ENCODE results near the gene CNEP1R1.

Gene CNEP1R1

DNA sequence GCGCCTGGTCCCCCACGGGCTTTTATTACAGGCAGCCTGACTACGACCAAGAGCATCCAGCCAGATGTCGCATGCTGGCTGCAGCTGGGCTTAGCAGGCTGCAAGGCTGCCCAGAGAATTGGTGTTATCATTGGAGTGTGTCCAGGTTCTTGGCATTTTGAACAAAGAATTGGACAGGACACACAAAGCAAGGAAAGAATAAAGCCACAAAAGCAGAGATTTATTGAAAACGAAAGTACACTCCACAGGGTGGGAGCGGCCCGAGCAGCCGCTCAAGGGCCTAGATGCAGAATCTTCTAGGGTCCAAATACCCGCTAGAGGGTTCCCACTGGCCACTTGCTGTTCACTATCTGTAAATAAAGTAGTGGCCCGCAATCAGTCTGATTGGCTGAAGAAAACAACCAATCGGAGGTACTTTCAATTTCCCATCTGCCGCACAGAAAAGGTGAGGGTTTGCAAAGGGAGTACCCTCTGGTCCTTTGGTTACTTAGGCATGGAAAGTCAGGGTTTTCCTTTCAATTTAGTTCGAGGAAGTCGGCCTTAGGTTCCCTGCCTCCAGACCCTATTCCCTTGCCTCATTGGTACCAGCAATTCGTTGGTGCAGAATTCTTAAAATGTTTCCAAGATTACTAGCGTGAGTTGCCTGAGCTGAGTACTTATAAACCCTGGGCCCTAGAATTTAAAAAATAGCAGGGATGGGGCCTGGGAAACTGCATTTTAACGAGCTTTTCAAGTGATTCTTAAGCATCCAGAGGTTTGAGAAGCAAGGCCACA lies 38.5 kb upstream of the CNEP1R1 start:
- Histone ChIP-seq H3K27ac (ENCODE audit: low read length, poor library complexity, severe bottlenecking) (no peak overlapping the region), H3K18ac (ENCODE audit: low read depth in 1 of 2, low read length in 2 of 2) (no peak overlapping the region), H3K9me3 (ENCODE audit: control insufficient read depth, low read length) (no peaks in the 10 kb centered on the region), H2AFZ (ENCODE audit: low read depth, low read length) (no peak overlapping the region), H2BK120ac (ENCODE audit: low read depth, low read length) (no peak overlapping the region), H3K14ac (ENCODE audit: low read length in 2 of 2) (no peak overlapping the region), H3K4me3 (ENCODE audit: insufficient read depth in 1 of 2, low read depth in 1 of 2, low read length in 2 of 2) (no peak overlapping the region), H3K23ac (ENCODE audit: low read length in 2 of 2) (no peak overlapping the region), H2BK12ac (ENCODE audit: low read length in 2 of 2) (no peak overlapping the region), H3K36me3 (ENCODE audit: control insufficient read depth in 1 of 2, insufficient read depth in 2 of 2, low read depth in 1 of 2, low read length in 2 of 2) (no peaks in the 10 kb centered on the region), H4K91ac (ENCODE audit: low read length) (no peak overlapping the region), H3K27me3 (ENCODE audit: control insufficient read depth in 1 of 2, insufficient read depth in 1 of 2, low read length in 2 of 2) (no peaks in the 10 kb centered on the region), H2BK15ac (ENCODE audit: low read depth, poor library complexity, severe bottlenecking) (no peak overlapping the region), H2AK5ac (ENCODE audit: low read length, severe bottlenecking) (no peak overlapping the region), H2BK5ac (ENCODE audit: low read depth, low read length, poor library complexity, severe bottlenecking) (no peak overlapping the region), H3K4me2 (ENCODE audit: low read length, poor library complexity, severe bottlenecking) (no peak overlapping the region), H3K4ac (ENCODE audit: low read depth in 1 of 2, low read length in 2 of 2) (no peak overlapping the region), H4K8ac (ENCODE audit: low read length) (no peak overlapping the region), H3K79me1 (replicated peaks; ENCODE audit: low read length, poor library complexity, severe bottlenecking) (no peaks in the 10 kb centered on the region), H3K9ac (ENCODE audit: low read length) (no peak overlapping the region), H3K4me1 (ENCODE audit: control insufficient read depth, insufficient read depth, low read depth, low read length) (peaks cover 4% of the 10 kb centered on the region)
- 88% methylated on average over 17 of the region's 17 CpGs for WGBS
- no peak for DNase-seq

DNA sequence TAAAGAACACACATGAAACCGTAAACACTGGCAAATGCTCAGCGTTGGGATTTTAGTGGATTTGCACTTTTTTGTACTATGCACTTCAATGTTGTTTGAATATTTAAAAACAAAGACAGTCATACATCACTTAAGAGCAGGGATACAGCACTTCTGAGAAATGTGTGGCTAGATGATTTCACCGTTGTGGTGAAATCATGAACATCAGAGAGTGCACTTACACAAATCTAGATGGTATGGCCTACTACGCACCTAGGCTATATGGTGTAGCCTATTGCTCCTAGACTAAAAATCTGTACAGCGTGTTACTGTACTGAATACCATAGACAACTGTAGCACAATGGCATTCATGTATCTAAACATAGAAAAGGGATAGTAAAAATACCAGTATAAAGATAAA lies 37.6 kb upstream of the CNEP1R1 start:
- no peak overlapping the region for H3K23ac ChIP-seq (ENCODE audit: low read length in 2 of 2)
- H3K27ac ChIP-seq (ENCODE audit: low read length, poor library complexity, severe bottlenecking), result no peak overlapping the region
- no peak overlapping the region for H3K9ac ChIP-seq (ENCODE audit: low read length)
- no peak overlapping the region for H2AK5ac ChIP-seq (ENCODE audit: low read length, severe bottlenecking)
- H2BK120ac ChIP-seq (ENCODE audit: low read depth, low read length), result no peak overlapping the region
- no peaks in the 10 kb centered on the region for H3K79me1 ChIP-seq (replicated peaks; ENCODE audit: low read length, poor library complexity, severe bottlenecking)
- 86% methylated on average over 1 of the region's 5 CpGs for WGBS
- H3K4me1 ChIP-seq (ENCODE audit: control insufficient read depth, insufficient read depth, low read depth, low read length), result peaks cover 4% of the 10 kb centered on the region
- no peak overlapping the region for H4K8ac ChIP-seq (ENCODE audit: low read length)
- no peak overlapping the region for H2BK15ac ChIP-seq (ENCODE audit: low read depth, poor library complexity, severe bottlenecking)
- no peak overlapping the region for H3K18ac ChIP-seq (ENCODE audit: low read depth in 1 of 2, low read length in 2 of 2)
- no peak overlapping the region for H2BK5ac ChIP-seq (ENCODE audit: low read depth, low read length, poor library complexity, severe bottlenecking)
- no peak overlapping the region for H4K91ac ChIP-seq (ENCODE audit: low read length)
- H3K14ac ChIP-seq (ENCODE audit: low read length in 2 of 2), result no peak overlapping the region
- no peaks in the 10 kb centered on the region for H3K36me3 ChIP-seq (ENCODE audit: control insufficient read depth in 1 of 2, insufficient read depth in 2 of 2, low read depth in 1 of 2, low read length in 2 of 2)
- no peak overlapping the region for H2BK12ac ChIP-seq (ENCODE audit: low read length in 2 of 2)
- no peak for DNase-seq
- H3K4me3 ChIP-seq (ENCODE audit: insufficient read depth in 1 of 2, low read depth in 1 of 2, low read length in 2 of 2), result no peak overlapping the region
- no peaks in the 10 kb centered on the region for H3K27me3 ChIP-seq (ENCODE audit: control insufficient read depth in 1 of 2, insufficient read depth in 1 of 2, low read length in 2 of 2)
- no peak overlapping the region for H2AFZ ChIP-seq (ENCODE audit: low read depth, low read length)
- no peak overlapping the region for H3K4me2 ChIP-seq (ENCODE audit: low read length, poor library complexity, severe bottlenecking)
- no peak overlapping the region for H3K4ac ChIP-seq (ENCODE audit: low read depth in 1 of 2, low read length in 2 of 2)
- no peaks in the 10 kb centered on the region for H3K9me3 ChIP-seq (ENCODE audit: control insufficient read depth, low read length)

DNA sequence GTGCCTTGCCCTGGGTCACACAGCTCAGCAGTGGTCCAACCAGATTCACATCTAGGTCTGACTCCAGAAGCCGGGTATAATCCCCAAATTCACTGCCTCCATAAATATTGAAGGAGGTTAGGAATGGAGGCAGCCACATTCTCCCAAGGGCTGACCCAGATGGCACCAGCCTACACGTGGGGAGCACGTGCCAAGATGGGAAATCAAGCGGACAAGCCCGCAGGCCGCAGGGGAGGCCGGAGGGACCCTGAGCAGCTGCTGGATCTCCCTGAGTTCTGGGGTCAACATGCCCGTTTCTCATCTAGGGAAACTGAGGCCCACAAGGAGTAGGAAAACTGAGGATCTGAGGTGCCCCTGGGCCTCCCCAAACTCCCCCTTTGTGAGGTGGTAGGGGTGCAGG lies 32.2 kb upstream of the CNEP1R1 start:
- Histone ChIP-seq H2AFZ (ENCODE audit: low read depth, low read length) (no peak overlapping the region), H3K4me2 (ENCODE audit: low read length, poor library complexity, severe bottlenecking) (no peak overlapping the region), H3K18ac (ENCODE audit: low read depth in 1 of 2, low read length in 2 of 2) (no peak overlapping the region), H3K27ac (ENCODE audit: low read length, poor library complexity, severe bottlenecking) (no peak overlapping the region), H2BK12ac (ENCODE audit: low read length in 2 of 2) (no peak overlapping the region), H3K23ac (ENCODE audit: low read length in 2 of 2) (no peak overlapping the region), H3K79me1 (replicated peaks; ENCODE audit: low read length, poor library complexity, severe bottlenecking) (no peaks in the 10 kb centered on the region), H2BK120ac (ENCODE audit: low read depth, low read length) (no peak overlapping the region), H3K9me3 (ENCODE audit: control insufficient read depth, low read length) (no peaks in the 10 kb centered on the region), H3K4ac (ENCODE audit: low read depth in 1 of 2, low read length in 2 of 2) (no peak overlapping the region), H3K4me3 (ENCODE audit: insufficient read depth in 1 of 2, low read depth in 1 of 2, low read length in 2 of 2) (no peak overlapping the region), H3K36me3 (ENCODE audit: control insufficient read depth in 1 of 2, insufficient read depth in 2 of 2, low read depth in 1 of 2, low read length in 2 of 2) (no peaks in the 10 kb centered on the region), H3K9ac (ENCODE audit: low read length) (no peak overlapping the region), H2AK5ac (ENCODE audit: low read length, severe bottlenecking) (no peak overlapping the region), H3K4me1 (ENCODE audit: control insufficient read depth, insufficient read depth, low read depth, low read length) (peaks cover 4% of the 10 kb centered on the region), H3K14ac (ENCODE audit: low read length in 2 of 2) (no peak overlapping the region), H2BK5ac (ENCODE audit: low read depth, low read length, poor library complexity, severe bottlenecking) (no peak overlapping the region), H3K27me3 (ENCODE audit: control insufficient read depth in 1 of 2, insufficient read depth in 1 of 2, low read length in 2 of 2) (peaks cover 7 to 19% of the 10 kb centered on the region in 2 experiments), H2BK15ac (ENCODE audit: low read depth, poor library complexity, severe bottlenecking) (no peak overlapping the region), H4K8ac (ENCODE audit: low read length) (no peak overlapping the region), H4K91ac (ENCODE audit: low read length) (no peak overlapping the region)
- WGBS, result 82% methylated on average over 7 of the region's 8 CpGs
- no peak for DNase-seq

DNA sequence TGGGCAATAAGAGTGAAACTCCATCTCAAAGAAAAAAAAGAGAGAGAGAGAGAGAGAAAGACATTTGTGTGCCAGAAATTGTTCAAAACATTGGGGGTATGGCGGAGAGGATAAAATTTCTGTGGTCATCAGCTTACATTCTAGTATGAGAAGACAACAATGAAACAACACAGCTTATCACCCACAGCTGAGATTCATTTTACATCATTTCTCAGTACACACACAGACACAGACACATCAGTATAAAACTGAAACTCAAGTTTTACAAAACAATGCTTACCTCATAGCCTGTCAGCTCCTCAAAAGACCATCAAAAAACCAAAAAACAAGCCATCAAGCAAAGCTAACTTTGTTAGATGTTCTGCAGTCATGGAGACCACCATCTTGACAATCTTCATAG lies 31.4 kb upstream of the CNEP1R1 start:
- H3K4me2 ChIP-seq (ENCODE audit: low read length, poor library complexity, severe bottlenecking), result no peak overlapping the region
- H2AK5ac ChIP-seq (ENCODE audit: low read length, severe bottlenecking), result no peak overlapping the region
- H3K79me1 ChIP-seq (replicated peaks; ENCODE audit: low read length, poor library complexity, severe bottlenecking), result no peaks in the 10 kb centered on the region
- H2BK5ac ChIP-seq (ENCODE audit: low read depth, low read length, poor library complexity, severe bottlenecking), result no peak overlapping the region
- no peak overlapping the region for H2BK12ac ChIP-seq (ENCODE audit: low read length in 2 of 2)
- H3K4me3 ChIP-seq (ENCODE audit: insufficient read depth in 1 of 2, low read depth in 1 of 2, low read length in 2 of 2), result no peak overlapping the region
- no peaks in the 10 kb centered on the region for H3K36me3 ChIP-seq (ENCODE audit: control insufficient read depth in 1 of 2, insufficient read depth in 2 of 2, low read depth in 1 of 2, low read length in 2 of 2)
- H3K4ac ChIP-seq (ENCODE audit: low read depth in 1 of 2, low read length in 2 of 2), result no peak overlapping the region
- H4K91ac ChIP-seq (ENCODE audit: low read length), result no peak overlapping the region
- no peak overlapping the region for H3K18ac ChIP-seq (ENCODE audit: low read depth in 1 of 2, low read length in 2 of 2)
- no peaks in the 10 kb centered on the region for H3K9me3 ChIP-seq (ENCODE audit: control insufficient read depth, low read length)
- no peak overlapping the region for H2BK120ac ChIP-seq (ENCODE audit: low read depth, low read length)
- DNase-seq, result no peak
- no peak overlapping the region for H3K23ac ChIP-seq (ENCODE audit: low read length in 2 of 2)
- no peak overlapping the region for H3K9ac ChIP-seq (ENCODE audit: low read length)
- 100% methylated on average over 1 of the region's 1 CpG for WGBS
- peaks cover 7 to 19% of the 10 kb centered on the region in 2 experiments for H3K27me3 ChIP-seq (ENCODE audit: control insufficient read depth in 1 of 2, insufficient read depth in 1 of 2, low read length in 2 of 2)
- H3K4me1 ChIP-seq (ENCODE audit: control insufficient read depth, insufficient read depth, low read depth, low read length), result no peaks in the 10 kb centered on the region
- no peak overlapping the region for H2AFZ ChIP-seq (ENCODE audit: low read depth, low read length)
- no peak overlapping the region for H3K14ac ChIP-seq (ENCODE audit: low read length in 2 of 2)
- no peak overlapping the region for H3K27ac ChIP-seq (ENCODE audit: low read length, poor library complexity, severe bottlenecking)
- H2BK15ac ChIP-seq (ENCODE audit: low read depth, poor library complexity, severe bottlenecking), result no peak overlapping the region
- H4K8ac ChIP-seq (ENCODE audit: low read length), result no peak overlapping the region
